HL-60 (cell line): ENCODE measurements around the gene FAM47E.

Source experiments
- GABPA ChIP-seq: IDR thresholded peaks from 2 replicates; pipeline ENCODE4 v1.6.1; 2012; ENCODE audit warnings: low read depth
- POLR2AphosphoS5 ChIP-seq: IDR thresholded peaks from 2 replicates; pipeline ENCODE4 v1.6.1; 2012; ENCODE audit warnings: low read depth
- SPI1 ChIP-seq: IDR thresholded peaks from 2 replicates; pipeline ENCODE4 v1.6.1; 2012; ENCODE audit warnings: low read depth, mild to moderate bottlenecking, borderline replicate concordance
- TF ChIP-seq, protein P1 (sequence below): IDR thresholded peaks from one replicate; pipeline ENCODE4 v1.5.1; 2011; ENCODE audit warnings: low read length, control low read depth, inconsistent platforms; ENCODE audit not compliant: insufficient read depth
- TF ChIP-seq, protein P2 (sequence below): IDR thresholded peaks from 2 replicates; pipeline ENCODE4 v1.6.1; 2012; ENCODE audit warnings: low read depth; ENCODE audit not compliant: insufficient replicate concordance

GRCh38 chr4:76308548-76308947 lies 57.0 kb downstream of the FAM47E start:
- TF ChIP-seq, protein P1, sequence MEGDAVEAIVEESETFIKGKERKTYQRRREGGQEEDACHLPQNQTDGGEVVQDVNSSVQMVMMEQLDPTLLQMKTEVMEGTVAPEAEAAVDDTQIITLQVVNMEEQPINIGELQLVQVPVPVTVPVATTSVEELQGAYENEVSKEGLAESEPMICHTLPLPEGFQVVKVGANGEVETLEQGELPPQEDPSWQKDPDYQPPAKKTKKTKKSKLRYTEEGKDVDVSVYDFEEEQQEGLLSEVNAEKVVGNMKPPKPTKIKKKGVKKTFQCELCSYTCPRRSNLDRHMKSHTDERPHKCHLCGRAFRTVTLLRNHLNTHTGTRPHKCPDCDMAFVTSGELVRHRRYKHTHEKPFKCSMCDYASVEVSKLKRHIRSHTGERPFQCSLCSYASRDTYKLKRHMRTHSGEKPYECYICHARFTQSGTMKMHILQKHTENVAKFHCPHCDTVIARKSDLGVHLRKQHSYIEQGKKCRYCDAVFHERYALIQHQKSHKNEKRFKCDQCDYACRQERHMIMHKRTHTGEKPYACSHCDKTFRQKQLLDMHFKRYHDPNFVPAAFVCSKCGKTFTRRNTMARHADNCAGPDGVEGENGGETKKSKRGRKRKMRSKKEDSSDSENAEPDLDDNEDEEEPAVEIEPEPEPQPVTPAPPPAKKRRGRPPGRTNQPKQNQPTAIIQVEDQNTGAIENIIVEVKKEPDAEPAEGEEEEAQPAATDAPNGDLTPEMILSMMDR = no peak
- TF ChIP-seq POLR2AphosphoS5 (no peak), GABPA (no peak), SPI1 (no peak)
- TF ChIP-seq, protein P2, sequence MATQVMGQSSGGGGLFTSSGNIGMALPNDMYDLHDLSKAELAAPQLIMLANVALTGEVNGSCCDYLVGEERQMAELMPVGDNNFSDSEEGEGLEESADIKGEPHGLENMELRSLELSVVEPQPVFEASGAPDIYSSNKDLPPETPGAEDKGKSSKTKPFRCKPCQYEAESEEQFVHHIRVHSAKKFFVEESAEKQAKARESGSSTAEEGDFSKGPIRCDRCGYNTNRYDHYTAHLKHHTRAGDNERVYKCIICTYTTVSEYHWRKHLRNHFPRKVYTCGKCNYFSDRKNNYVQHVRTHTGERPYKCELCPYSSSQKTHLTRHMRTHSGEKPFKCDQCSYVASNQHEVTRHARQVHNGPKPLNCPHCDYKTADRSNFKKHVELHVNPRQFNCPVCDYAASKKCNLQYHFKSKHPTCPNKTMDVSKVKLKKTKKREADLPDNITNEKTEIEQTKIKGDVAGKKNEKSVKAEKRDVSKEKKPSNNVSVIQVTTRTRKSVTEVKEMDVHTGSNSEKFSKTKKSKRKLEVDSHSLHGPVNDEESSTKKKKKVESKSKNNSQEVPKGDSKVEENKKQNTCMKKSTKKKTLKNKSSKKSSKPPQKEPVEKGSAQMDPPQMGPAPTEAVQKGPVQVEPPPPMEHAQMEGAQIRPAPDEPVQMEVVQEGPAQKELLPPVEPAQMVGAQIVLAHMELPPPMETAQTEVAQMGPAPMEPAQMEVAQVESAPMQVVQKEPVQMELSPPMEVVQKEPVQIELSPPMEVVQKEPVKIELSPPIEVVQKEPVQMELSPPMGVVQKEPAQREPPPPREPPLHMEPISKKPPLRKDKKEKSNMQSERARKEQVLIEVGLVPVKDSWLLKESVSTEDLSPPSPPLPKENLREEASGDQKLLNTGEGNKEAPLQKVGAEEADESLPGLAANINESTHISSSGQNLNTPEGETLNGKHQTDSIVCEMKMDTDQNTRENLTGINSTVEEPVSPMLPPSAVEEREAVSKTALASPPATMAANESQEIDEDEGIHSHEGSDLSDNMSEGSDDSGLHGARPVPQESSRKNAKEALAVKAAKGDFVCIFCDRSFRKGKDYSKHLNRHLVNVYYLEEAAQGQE = no peak
